ENCODE measurements around the gene EFL1. TPM values are rescaled to one million over a fixed set of nuclear protein-coding genes. Genes with fewer than 3 reads are reported as not detected.
"Not testable (repeated sequence)": the region's sequence is repeated elsewhere in the genome, so short reads cannot be mapped to it uniquely, and the experiment has no call there.

The EFL1 gene
- total and polyA plus RNA-seq, 10 of the 15 experiments (the other 5 are each of a cell fraction or from before 2014, with no cell fraction given): 6.2 to 42.3 (median 24.7) TPM

GRCh38 chr15:82267137-82267536 lies 4.6 kb upstream of the EFL1 start:
- H3K9me3 ChIP-seq (replicated peaks; ENCODE audit: control insufficient read depth, insufficient read depth, low read length); BruUV-seq (replicated peaks); DNase-seq (ENCODE audit: low read depth, low spot score); H3K9ac ChIP-seq (ENCODE audit: control insufficient read depth, insufficient read depth, low read length); H2AFZ ChIP-seq (ENCODE audit: control insufficient read depth, low read depth, low read length); H3K4me2 ChIP-seq (ENCODE audit: control insufficient read depth, insufficient read depth); H4K20me1 ChIP-seq (ENCODE audit: control insufficient read depth, insufficient read depth); H3K27me3 ChIP-seq (replicated peaks in 1 of 2; ENCODE audit: control insufficient read depth in 2 of 2, insufficient read depth in 2 of 2, low read length in 1 of 2); H3K36me3 ChIP-seq (ENCODE audit: control insufficient read depth in 2 of 2, insufficient read depth in 2 of 2, low read length in 1 of 2); FAIRE-seq; H3K4me3 ChIP-seq; H3K4me1 ChIP-seq (ENCODE audit: control insufficient read depth, insufficient read depth, low read length); intact Hi-C loops (cut with micrococcal nuclease; ENCODE audit: unreplicated experiment); in situ Hi-C loops (cut with MboI); ATAC-seq; H3K79me2 ChIP-seq (ENCODE audit: control insufficient read depth, insufficient read depth, low read length); H3K27ac ChIP-seq (ENCODE audit: control insufficient read depth, insufficient read depth): not testable (repeated sequence)
- WGBS (ENCODE audit: insufficient coverage, insufficient replicate concordance, low lambda C conversion rate, missing lambda C conversion rate): 100% methylated on average over 2 of the region's 2 CpGs
- ChIA-PET CTCF (interaction anchor here (0.6 to 1.1 kb wide), 3 partner anchors 14 to 33 kb away, joined by 3 to 7 read pairs (median 3); no protein-coding TSS in a partner anchor), RAD21 (ENCODE audit: unreplicated experiment) (interaction anchor here (1.0 kb wide), 1 partner anchor 13 kb away, joined by 5 read pairs; no protein-coding TSS in a partner anchor), SMC1A (ENCODE audit: uncharacterized antibody, unreplicated experiment) (interaction anchor here (0.6 to 1.5 kb wide), 2 partner anchors 20 to 75 kb away, joined by 3 to 5 read pairs; no protein-coding TSS in a partner anchor), POLR2A (interaction anchor here (0.6 kb wide), 1 partner anchor 842 kb away, joined by 3 read pairs; no protein-coding TSS in a partner anchor)

GRCh38 chr15:82263350-82263749 lies 816 bp upstream of the EFL1 start:
- H2AFZ ChIP-seq (ENCODE audit: control insufficient read depth, low read depth, low read length): peak overlapping the region; percentile 93; the same call in 1 of the 2 replicates
- H3K9ac ChIP-seq (ENCODE audit: control insufficient read depth, insufficient read depth, low read length): peak overlapping the region; percentile 39; the same call in 1 of the 2 replicates
- H3K79me2 ChIP-seq (ENCODE audit: control insufficient read depth, insufficient read depth, low read length): peaks cover 21% of the 10 kb centered on the region
- WGBS (ENCODE audit: insufficient coverage, insufficient replicate concordance, low lambda C conversion rate, missing lambda C conversion rate): 19% methylated on average over 3 of the region's 3 CpGs
- H3K4me1 ChIP-seq (ENCODE audit: control insufficient read depth, insufficient read depth, low read length): peaks cover 10% of the 10 kb centered on the region
- ChIA-PET CTCF (interaction anchor here (1.3 kb wide), 1 partner anchor 267 kb away, joined by 4 read pairs; no protein-coding TSS in a partner anchor), POLR2A (no interaction called here), RAD21 (ENCODE audit: unreplicated experiment) (no interaction called here), SMC1A (ENCODE audit: uncharacterized antibody, unreplicated experiment) (no interaction called here)
- peak overlapping the region; percentile 82 for H3K4me2 ChIP-seq (ENCODE audit: control insufficient read depth, insufficient read depth)
- no peak for DNase-seq (ENCODE audit: low read depth, low spot score)
- no TSS peak for BruUV-seq (replicated peaks)
- TF ChIP-seq EED (IDR thresholded peaks at IDR 0.05; ENCODE audit: low read depth) (no peak), GATAD2B (conservative IDR thresholded peaks at IDR 0.05; ENCODE audit: low read depth) (no peak), CHD1 (IDR thresholded peaks at IDR 0.05; ENCODE audit: low read depth, low read length) (no peak), SREBF2 (IDR thresholded peaks at IDR 0.05; ENCODE audit: low read length) (no peak), MTA3 (IDR thresholded peaks at IDR 0.05; ENCODE audit: borderline replicate concordance, low read length) (no peak), ATF3 (IDR thresholded peaks at IDR 0.05; ENCODE audit: borderline replicate concordance, extremely low read depth, low read depth, low read length) (no peak), SIN3A (IDR thresholded peaks at IDR 0.05; ENCODE audit: low read depth, low read length) (no peak), CHD2 (IDR thresholded peaks at IDR 0.05; ENCODE audit: borderline replicate concordance, low read depth, low read length) (no peak), IRF4 (IDR thresholded peaks at IDR 0.05; ENCODE audit: low read depth, low read length) (no peak), NR2F1 (conservative IDR thresholded peaks at IDR 0.05) (no peak), TCF3 (IDR thresholded peaks at IDR 0.05; ENCODE audit: borderline replicate concordance, insufficient read depth, low read depth, low read length) (no peak), SP1 (IDR thresholded peaks at IDR 0.05; ENCODE audit: low read depth, low read length) (no peak), ZNF622 (IDR thresholded peaks at IDR 0.05) (no peak)
- FAIRE-seq: no peak
- no peaks in the 10 kb centered on the region for H3K9me3 ChIP-seq (replicated peaks; ENCODE audit: control insufficient read depth, insufficient read depth, low read length)
- ATAC-seq: no peak
- no peak overlapping the region for H3K27ac ChIP-seq (ENCODE audit: control insufficient read depth, insufficient read depth)
- H3K4me3 ChIP-seq: peak overlapping the region; percentile 76; the same call in 1 of the 2 replicates
- in situ Hi-C loops (cut with MboI) (no loop called here), intact Hi-C loops (cut with micrococcal nuclease; ENCODE audit: unreplicated experiment) (loop anchor here (2.0 kb wide), 1 partner anchor 23 kb away; no protein-coding TSS in a partner anchor)
- H4K20me1 ChIP-seq (ENCODE audit: control insufficient read depth, insufficient read depth): no peaks in the 10 kb centered on the region
- peaks cover 0 to 4% of the 10 kb centered on the region in 2 experiments; a peak in 1 of 4 replicates for H3K36me3 ChIP-seq (ENCODE audit: control insufficient read depth in 2 of 2, insufficient read depth in 2 of 2, low read length in 1 of 2)
- H3K27me3 ChIP-seq (replicated peaks in 1 of 2; ENCODE audit: control insufficient read depth in 2 of 2, insufficient read depth in 2 of 2, low read length in 1 of 2): no peaks in the 10 kb centered on the region

Data from GM12878 (cell line).